Measurements from ENCODE around the gene ZFTA.
"Not testable (repeated sequence)": the region's sequence is repeated elsewhere in the genome, so short reads cannot be mapped to it uniquely, and the experiment has no call there.

The ZFTA gene

GRCh38 chr11:63768237-63769041 lies at the start of gene ZFTA:
ZFTA (minus strand) TSS chr11:63768775; CDS start chr11:63768622, 153 bp downstream.
- Histone ChIP-seq H3K9me3 (ENCODE audit: control insufficient read depth in 2 of 2, low read length in 2 of 2) (no peaks in the 10 kb centered on the region), H3K4me3 (ENCODE audit: low read length in 2 of 2) (peak within 1 kb of the TSS; percentile 68 to 86), H3K9ac (ENCODE audit: low read depth in 1 of 2, low read length in 2 of 2) (peak within 1 kb of the TSS; percentile 59 to 70), H3K4me1 (ENCODE audit: control insufficient read depth in 2 of 2, insufficient read depth in 2 of 2, low read length in 2 of 2) (peaks cover 25 to 26% of the 10 kb centered on the region in 2 donors), H3K27ac (ENCODE audit: low read depth in 2 of 2, low read length in 2 of 2) (peak within 1 kb of the TSS in 1 of 2 donors; percentile 48), H3K36me3 (ENCODE audit: control insufficient read depth in 2 of 2, insufficient read depth in 2 of 2, low read length in 2 of 2) (no peaks in the 10 kb centered on the region), H3K27me3 (ENCODE audit: control insufficient read depth in 2 of 2, insufficient read depth in 2 of 2, low read length in 2 of 2) (peaks cover 0 to 9% of the 10 kb centered on the region in 2 donors)

DNA sequence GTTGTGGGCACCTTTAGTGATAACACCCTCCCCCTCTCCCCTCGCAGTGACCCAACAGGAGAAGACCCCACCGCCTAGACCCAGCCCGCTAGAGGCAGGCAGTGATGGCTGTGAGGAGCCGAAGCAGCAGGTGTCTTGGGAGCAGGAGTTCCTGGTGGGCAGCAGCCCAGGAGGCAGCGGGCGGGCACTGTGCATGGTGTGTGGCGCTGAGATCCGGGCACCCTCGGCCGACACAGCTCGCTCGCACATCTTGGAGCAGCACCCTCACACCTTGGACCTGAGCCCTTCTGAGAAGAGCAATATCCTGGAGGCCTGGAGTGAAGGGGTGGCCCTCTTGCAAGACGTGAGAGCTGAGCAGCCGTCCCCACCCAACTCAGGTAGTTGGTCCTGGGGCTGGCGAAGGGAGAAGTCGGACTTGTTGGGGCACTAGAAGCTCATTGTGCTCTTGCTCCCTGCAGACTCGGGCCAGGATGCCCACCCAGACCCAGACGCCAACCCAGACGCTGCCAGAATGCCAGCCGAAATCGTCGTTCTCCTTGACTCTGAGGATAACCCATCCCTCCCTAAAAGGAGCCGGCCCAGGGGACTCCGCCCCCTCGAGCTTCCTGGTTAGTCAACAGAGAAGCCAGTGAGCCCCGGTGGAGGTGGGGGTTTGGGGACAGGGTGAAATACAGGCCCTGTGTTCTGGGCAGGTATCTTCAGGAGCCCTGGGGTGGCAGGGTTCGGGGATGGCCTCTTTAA lies 49.4 kb upstream of the ZFTA start:
- H3K27ac ChIP-seq (ENCODE audit: low read depth in 2 of 2, low read length in 2 of 2) = no peak overlapping the region
- no peak overlapping the region for H3K4me3 ChIP-seq (ENCODE audit: low read length in 2 of 2)
- peaks cover 1 to 10% of the 10 kb centered on the region in 2 donors for H3K4me1 ChIP-seq (ENCODE audit: control insufficient read depth in 2 of 2, insufficient read depth in 2 of 2, low read length in 2 of 2)
- H3K9ac ChIP-seq (ENCODE audit: low read depth in 1 of 2, low read length in 2 of 2) = no peak overlapping the region
- no peaks in the 10 kb centered on the region for H3K9me3 ChIP-seq (ENCODE audit: control insufficient read depth in 2 of 2, low read length in 2 of 2)
- H3K36me3 ChIP-seq (ENCODE audit: control insufficient read depth in 2 of 2, insufficient read depth in 2 of 2, low read length in 2 of 2) = peaks cover 14 to 29% of the 10 kb centered on the region in 2 donors
- H3K27me3 ChIP-seq (ENCODE audit: control insufficient read depth in 2 of 2, insufficient read depth in 2 of 2, low read length in 2 of 2) = no peaks in the 10 kb centered on the region

DNA sequence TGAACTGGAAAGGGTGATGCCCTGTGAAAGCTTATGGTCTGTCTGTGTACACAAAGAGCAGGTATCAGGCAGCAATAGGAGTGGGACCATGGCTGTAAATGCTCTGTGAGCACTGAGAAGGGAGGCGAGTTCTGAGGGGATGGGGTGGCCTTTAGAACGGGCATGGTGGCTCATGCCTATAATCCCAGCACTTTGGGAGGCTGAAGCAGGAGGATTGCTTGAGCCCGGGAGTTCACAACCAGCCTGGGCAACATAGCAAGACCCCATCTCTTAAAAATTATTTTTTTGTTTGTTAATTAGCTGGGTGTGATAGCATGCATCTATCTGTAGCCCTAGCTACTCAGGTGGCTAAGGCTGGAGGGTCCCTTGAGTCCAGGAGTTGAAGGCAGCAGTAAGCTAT lies 48.2 kb upstream of the ZFTA start:
- Histone ChIP-seq H3K9me3 (ENCODE audit: control insufficient read depth in 2 of 2, low read length in 2 of 2) (no peaks in the 10 kb centered on the region), H3K4me3 (ENCODE audit: low read length in 2 of 2) (no peak overlapping the region), H3K4me1 (ENCODE audit: control insufficient read depth in 2 of 2, insufficient read depth in 2 of 2, low read length in 2 of 2) (peaks cover 6 to 13% of the 10 kb centered on the region in 2 donors), H3K27me3 (ENCODE audit: control insufficient read depth in 2 of 2, insufficient read depth in 2 of 2, low read length in 2 of 2) (no peaks in the 10 kb centered on the region), H3K36me3 (ENCODE audit: control insufficient read depth in 2 of 2, insufficient read depth in 2 of 2, low read length in 2 of 2) (peaks cover 9 to 19% of the 10 kb centered on the region in 2 donors), H3K27ac (ENCODE audit: low read depth in 2 of 2, low read length in 2 of 2) (no peak overlapping the region), H3K9ac (ENCODE audit: low read depth in 1 of 2, low read length in 2 of 2) (no peak overlapping the region)

GRCh38 chr11:63816166-63816565 lies 47.6 kb upstream of the ZFTA start:
- Histone ChIP-seq H3K27ac (ENCODE audit: low read depth in 2 of 2, low read length in 2 of 2) (no peak overlapping the region), H3K4me3 (ENCODE audit: low read length in 2 of 2) (no peak overlapping the region), H3K27me3 (ENCODE audit: control insufficient read depth in 2 of 2, insufficient read depth in 2 of 2, low read length in 2 of 2) (no peaks in the 10 kb centered on the region), H3K36me3 (ENCODE audit: control insufficient read depth in 2 of 2, insufficient read depth in 2 of 2, low read length in 2 of 2) (peaks cover 3 to 17% of the 10 kb centered on the region in 2 donors), H3K9ac (ENCODE audit: low read depth in 1 of 2, low read length in 2 of 2) (no peak overlapping the region), H3K9me3 (ENCODE audit: control insufficient read depth in 2 of 2, low read length in 2 of 2) (no peaks in the 10 kb centered on the region), H3K4me1 (ENCODE audit: control insufficient read depth in 2 of 2, insufficient read depth in 2 of 2, low read length in 2 of 2) (peaks cover 6 to 13% of the 10 kb centered on the region in 2 donors)

DNA sequence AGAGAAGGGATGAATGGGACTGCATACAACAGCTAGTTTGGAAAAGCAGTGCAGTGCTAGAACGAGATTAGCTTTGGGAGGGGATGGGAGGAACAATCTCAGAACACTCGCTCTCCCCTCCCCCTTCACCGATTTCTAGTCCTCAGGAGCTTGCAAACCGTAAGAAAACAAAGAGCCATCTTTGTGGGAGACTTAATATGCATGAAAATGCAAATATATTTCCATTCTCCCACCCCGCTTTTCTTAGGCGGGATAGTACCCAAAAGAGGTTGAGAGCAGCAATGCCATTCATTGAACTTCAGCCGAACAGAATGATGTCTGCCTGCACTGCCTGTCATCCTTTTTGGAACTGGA lies 45.8 kb upstream of the ZFTA start:
- H3K4me1 ChIP-seq (ENCODE audit: control insufficient read depth in 2 of 2, insufficient read depth in 2 of 2, low read length in 2 of 2) = peaks cover 6 to 13% of the 10 kb centered on the region in 2 donors
- no peaks in the 10 kb centered on the region for H3K27me3 ChIP-seq (ENCODE audit: control insufficient read depth in 2 of 2, insufficient read depth in 2 of 2, low read length in 2 of 2)
- H3K9me3 ChIP-seq (ENCODE audit: control insufficient read depth in 2 of 2, low read length in 2 of 2) = no peaks in the 10 kb centered on the region
- H3K9ac ChIP-seq (ENCODE audit: low read depth in 1 of 2, low read length in 2 of 2) = peak overlapping the region; percentile 9 to 74
- H3K4me3 ChIP-seq (ENCODE audit: low read length in 2 of 2) = peak overlapping the region; percentile 82 to 83
- peak overlapping the region in 1 of 2 donors; percentile 9 for H3K27ac ChIP-seq (ENCODE audit: low read depth in 2 of 2, low read length in 2 of 2)
- H3K36me3 ChIP-seq (ENCODE audit: control insufficient read depth in 2 of 2, insufficient read depth in 2 of 2, low read length in 2 of 2) = peaks cover 0 to 13% of the 10 kb centered on the region in 2 donors

GRCh38 chr11:63813563-63814382 lies 45.2 kb upstream of the ZFTA start:
- no peaks in the 10 kb centered on the region for H3K27me3 ChIP-seq (ENCODE audit: control insufficient read depth in 2 of 2, insufficient read depth in 2 of 2, low read length in 2 of 2)
- peak overlapping the region; percentile 74 for H3K9ac ChIP-seq (ENCODE audit: low read depth in 1 of 2, low read length in 2 of 2)
- peaks cover 0 to 12% of the 10 kb centered on the region in 2 donors for H3K36me3 ChIP-seq (ENCODE audit: control insufficient read depth in 2 of 2, insufficient read depth in 2 of 2, low read length in 2 of 2)
- peaks cover 6 to 13% of the 10 kb centered on the region in 2 donors for H3K4me1 ChIP-seq (ENCODE audit: control insufficient read depth in 2 of 2, insufficient read depth in 2 of 2, low read length in 2 of 2)
- no peaks in the 10 kb centered on the region for H3K9me3 ChIP-seq (ENCODE audit: control insufficient read depth in 2 of 2, low read length in 2 of 2)
- H3K4me3 ChIP-seq (ENCODE audit: low read length in 2 of 2) = peak overlapping the region; percentile 82 to 83
- H3K27ac ChIP-seq (ENCODE audit: low read depth in 2 of 2, low read length in 2 of 2) = peak overlapping the region; percentile 32 to 65

- H3K4me1 ChIP-seq (ENCODE audit: control insufficient read depth in 2 of 2, insufficient read depth in 2 of 2, low read length in 2 of 2) = peaks cover 6 to 13% of the 10 kb centered on the region in 2 donors
- peak within 1 kb of the TSS; percentile 74 for H3K9ac ChIP-seq (ENCODE audit: low read depth in 1 of 2, low read length in 2 of 2)
- peak within 1 kb of the TSS; percentile 82 to 83 for H3K4me3 ChIP-seq (ENCODE audit: low read length in 2 of 2)
- no peaks in the 10 kb centered on the region for H3K27me3 ChIP-seq (ENCODE audit: control insufficient read depth in 2 of 2, insufficient read depth in 2 of 2, low read length in 2 of 2)
- peaks cover 0 to 7% of the 10 kb centered on the region in 2 donors for H3K36me3 ChIP-seq (ENCODE audit: control insufficient read depth in 2 of 2, insufficient read depth in 2 of 2, low read length in 2 of 2)
- peak within 1 kb of the TSS; percentile 32 to 65 for H3K27ac ChIP-seq (ENCODE audit: low read depth in 2 of 2, low read length in 2 of 2)
- no peaks in the 10 kb centered on the region for H3K9me3 ChIP-seq (ENCODE audit: control insufficient read depth in 2 of 2, low read length in 2 of 2)
These were observed 44.5 kb upstream of the ZFTA start, which contains the start of gene SPINDOC for GRCh38 chr11:63813035-63813562. SPINDOC (plus strand) TSS chr11:63813456; CDS start chr11:63813687, 231 bp downstream.

DNA sequence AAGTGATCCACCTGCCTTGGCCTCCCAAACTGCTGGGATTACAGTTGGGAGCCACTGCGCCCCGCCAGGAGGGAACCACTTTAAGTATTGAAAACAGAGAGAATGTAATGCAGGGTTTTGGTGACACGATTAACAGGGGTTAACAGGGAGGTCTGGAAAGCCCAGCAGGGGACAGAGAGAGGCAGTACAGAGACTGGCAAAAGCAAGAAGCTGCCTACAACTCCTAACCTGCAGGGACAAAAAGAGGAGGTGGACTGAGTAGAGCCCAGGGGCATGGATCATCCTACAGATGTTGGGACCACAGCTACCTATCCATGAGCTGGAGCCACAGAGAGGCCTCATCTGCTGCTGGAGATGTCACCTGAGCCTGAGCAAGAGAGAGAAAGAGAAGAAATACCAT lies 42.9 kb upstream of the ZFTA start:
- Histone ChIP-seq H3K4me1 (ENCODE audit: control insufficient read depth in 2 of 2, insufficient read depth in 2 of 2, low read length in 2 of 2) (peaks cover 6 to 13% of the 10 kb centered on the region in 2 donors), H3K27me3 (ENCODE audit: control insufficient read depth in 2 of 2, insufficient read depth in 2 of 2, low read length in 2 of 2) (no peaks in the 10 kb centered on the region), H3K9ac (ENCODE audit: low read depth in 1 of 2, low read length in 2 of 2) (no peak overlapping the region), H3K4me3 (ENCODE audit: low read length in 2 of 2) (no peak overlapping the region), H3K36me3 (ENCODE audit: control insufficient read depth in 2 of 2, insufficient read depth in 2 of 2, low read length in 2 of 2) (no peaks in the 10 kb centered on the region), H3K9me3 (ENCODE audit: control insufficient read depth in 2 of 2, low read length in 2 of 2) (no peaks in the 10 kb centered on the region), H3K27ac (ENCODE audit: low read depth in 2 of 2, low read length in 2 of 2) (no peak overlapping the region)

DNA sequence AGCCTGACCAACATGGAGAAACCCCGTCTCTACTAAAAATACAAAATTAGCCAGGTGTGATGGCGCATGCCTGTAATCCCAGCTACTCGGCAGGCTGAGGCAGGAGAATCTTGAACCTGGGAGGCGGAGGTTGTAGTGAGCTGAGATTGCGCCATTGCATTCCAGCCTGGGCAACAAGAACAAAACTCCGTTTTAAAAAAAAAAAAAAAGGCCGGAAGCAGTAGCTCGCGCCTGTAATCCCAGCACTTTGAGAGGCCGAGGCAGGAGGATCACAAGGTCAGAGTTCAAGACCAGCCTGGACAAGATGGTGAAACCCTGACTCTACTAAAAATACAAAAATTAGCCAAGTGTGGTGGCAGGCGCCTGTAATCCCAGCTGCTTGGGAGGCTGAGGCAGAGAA lies 41.8 kb upstream of the ZFTA start:
- not testable (repeated sequence) for H3K27ac ChIP-seq (ENCODE audit: low read depth in 2 of 2, low read length in 2 of 2); H3K9me3 ChIP-seq (ENCODE audit: control insufficient read depth in 2 of 2, low read length in 2 of 2); H3K9ac ChIP-seq (ENCODE audit: low read depth in 1 of 2, low read length in 2 of 2); H3K27me3 ChIP-seq (ENCODE audit: control insufficient read depth in 2 of 2, insufficient read depth in 2 of 2, low read length in 2 of 2); H3K36me3 ChIP-seq (ENCODE audit: control insufficient read depth in 2 of 2, insufficient read depth in 2 of 2, low read length in 2 of 2); H3K4me3 ChIP-seq (ENCODE audit: low read length in 2 of 2)
- peaks cover 6 to 13% of the 10 kb centered on the region in 2 donors for H3K4me1 ChIP-seq (ENCODE audit: control insufficient read depth in 2 of 2, insufficient read depth in 2 of 2, low read length in 2 of 2)
